RWPE1 (cell line): Measurements from ENCODE around the gene SHC3.

Experiments
- CTCF ChIA-PET: fragments of 350-600 bp; sonication (Branson Sonifier 250); formaldehyde crosslinking; extraction: SDS; loops from one replicate; lab custom pipeline; 2021; lab: Yijun Ruan, JAX
- POLR2A ChIA-PET: fragments of 400-600 bp; formaldehyde crosslinking; extraction: SDS; loops from one replicate; lab custom pipeline; 2020; ENCODE audit warnings: antibody characterized with exemption; ENCODE audit not compliant: low non-redundant PET; lab: Yijun Ruan, JAX
- DNase-seq: peaks from one replicate; pipeline ENCODE4 v3.0.0; 2012; ENCODE audit warnings: low spot score
- H3K27ac ChIP-seq: fragments of 450-650 bp; 2 replicates; pipeline ENCODE4 v1.5.1; 2017
- TF ChIP-seq, protein P1 (sequence below): fragments of 450-650 bp; conservative IDR thresholded peaks from 2 replicates; pipeline ENCODE4 v1.5.1; 2017; ENCODE audit warnings: low read depth, mild to moderate bottlenecking

SHC3 gene

DNA sequence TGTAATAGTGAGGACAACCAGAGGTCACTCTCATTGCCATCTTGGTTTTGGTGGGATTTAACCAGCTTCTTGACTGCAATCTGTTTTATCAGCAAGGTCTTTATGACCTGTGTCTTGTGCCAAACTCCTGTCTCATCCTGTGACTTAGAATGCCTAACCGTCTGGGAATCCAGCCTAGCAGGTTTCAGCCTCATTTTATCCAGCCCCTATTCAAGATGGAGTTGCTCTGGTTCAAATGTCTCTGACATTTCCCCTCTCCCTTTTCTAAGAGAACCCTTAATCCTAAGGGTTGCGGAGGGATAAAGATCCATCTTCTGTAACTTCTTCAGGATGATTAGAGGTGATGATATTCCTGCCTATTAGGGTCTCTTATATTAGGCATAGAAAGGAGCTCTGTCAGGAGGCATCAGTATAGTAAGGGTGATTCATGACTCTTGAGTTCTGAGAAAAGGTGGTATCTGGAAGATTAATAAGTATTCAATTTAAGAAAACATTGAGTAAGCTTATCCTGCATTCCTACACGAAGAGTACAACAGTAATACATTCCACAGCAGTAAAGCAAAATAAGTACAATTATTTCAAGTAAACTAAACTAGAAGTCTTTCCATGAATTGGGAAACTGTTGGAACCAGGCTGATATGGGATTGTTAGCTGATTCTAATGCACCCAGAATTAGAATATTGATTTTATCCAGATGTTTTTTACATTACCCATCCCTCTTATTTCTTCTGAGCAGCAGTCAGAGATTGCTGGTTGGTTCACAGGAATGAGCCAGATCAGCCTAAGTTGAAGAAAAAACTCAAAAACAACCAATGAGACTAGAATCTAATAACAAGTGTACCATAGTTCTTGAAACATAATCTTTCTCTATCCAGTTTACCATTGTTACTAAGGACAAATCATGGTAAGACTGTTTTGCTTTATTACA is 39.9 kb downstream of the SHC3 start:
- no peak overlapping the region for H3K27ac ChIP-seq
- CTCF ChIA-PET, result interaction anchor here (0.5 to 0.6 kb wide), 3 partner anchors 30 to 409 kb away, joined by 3 to 4 read pairs (median 3); no protein-coding TSS in a partner anchor
- POLR2A ChIA-PET, result no interaction called here
- DNase-seq, result no peak
- TF ChIP-seq, protein P1, sequence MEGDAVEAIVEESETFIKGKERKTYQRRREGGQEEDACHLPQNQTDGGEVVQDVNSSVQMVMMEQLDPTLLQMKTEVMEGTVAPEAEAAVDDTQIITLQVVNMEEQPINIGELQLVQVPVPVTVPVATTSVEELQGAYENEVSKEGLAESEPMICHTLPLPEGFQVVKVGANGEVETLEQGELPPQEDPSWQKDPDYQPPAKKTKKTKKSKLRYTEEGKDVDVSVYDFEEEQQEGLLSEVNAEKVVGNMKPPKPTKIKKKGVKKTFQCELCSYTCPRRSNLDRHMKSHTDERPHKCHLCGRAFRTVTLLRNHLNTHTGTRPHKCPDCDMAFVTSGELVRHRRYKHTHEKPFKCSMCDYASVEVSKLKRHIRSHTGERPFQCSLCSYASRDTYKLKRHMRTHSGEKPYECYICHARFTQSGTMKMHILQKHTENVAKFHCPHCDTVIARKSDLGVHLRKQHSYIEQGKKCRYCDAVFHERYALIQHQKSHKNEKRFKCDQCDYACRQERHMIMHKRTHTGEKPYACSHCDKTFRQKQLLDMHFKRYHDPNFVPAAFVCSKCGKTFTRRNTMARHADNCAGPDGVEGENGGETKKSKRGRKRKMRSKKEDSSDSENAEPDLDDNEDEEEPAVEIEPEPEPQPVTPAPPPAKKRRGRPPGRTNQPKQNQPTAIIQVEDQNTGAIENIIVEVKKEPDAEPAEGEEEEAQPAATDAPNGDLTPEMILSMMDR, result no peak

- POLR2A ChIA-PET, result no interaction called here
- CTCF ChIA-PET, result interaction anchor here (0.5 to 0.7 kb wide), 4 partner anchors 29 to 408 kb away, joined by 3 to 4 read pairs (median 3); no protein-coding TSS in a partner anchor
- peak; percentile 73 for DNase-seq
- no peak overlapping the region for H3K27ac ChIP-seq
- TF ChIP-seq, protein P1, result no peak
These were observed 40.8 kb downstream of the SHC3 start for GRCh38 chr9:89137542-89138462.

GRCh38 chr9:89135591-89136166 is 42.9 kb downstream of the SHC3 start:
- ChIA-PET POLR2A (interaction anchor here (0.6 kb wide), 1 partner anchor 211 kb away, joined by 8 read pairs; no protein-coding TSS in a partner anchor), CTCF (interaction anchor here (0.7 kb wide), 1 partner anchor 52 kb away, joined by 4 read pairs; no protein-coding TSS in a partner anchor)
- TF ChIP-seq, protein P1, result no peak
- no peak overlapping the region for H3K27ac ChIP-seq
- no peak for DNase-seq

- ChIA-PET POLR2A (no interaction called here), CTCF (no interaction called here)
- no peak for DNase-seq
- no peak overlapping the region for H3K27ac ChIP-seq
- TF ChIP-seq, protein P1, result no peak
These were observed 43.9 kb downstream of the SHC3 start for GRCh38 chr9:89134709-89135108.

DNA sequence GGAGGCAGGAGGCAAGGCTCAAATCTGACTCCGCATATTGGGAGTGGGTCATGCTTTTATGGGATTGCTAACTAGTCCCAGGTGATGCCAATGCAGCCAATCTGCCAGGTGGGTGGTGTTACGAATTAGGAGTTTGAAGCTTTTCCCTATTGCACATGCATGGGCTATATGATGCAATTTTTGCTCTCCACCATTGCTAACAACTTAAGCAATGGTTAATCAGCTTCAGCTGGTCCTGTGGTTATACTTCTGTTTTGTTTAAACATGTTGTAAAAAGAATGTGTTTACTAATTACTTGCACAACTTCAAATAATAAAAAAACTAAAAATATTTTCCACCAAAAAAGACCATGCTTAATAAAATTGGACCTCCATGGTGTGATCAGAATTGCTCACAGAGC is 55.7 kb downstream of the SHC3 start:
- H3K27ac ChIP-seq, result no peak overlapping the region
- no peak for DNase-seq
- CTCF ChIA-PET, result no interaction called here
- POLR2A ChIA-PET, result no interaction called here
- TF ChIP-seq, protein P1, result no peak

- ChIA-PET POLR2A (no interaction called here), CTCF (no interaction called here)
- no peak for DNase-seq
- TF ChIP-seq, protein P1, result no peak
- H3K27ac ChIP-seq, result no peak overlapping the region
These were observed 57.9 kb downstream of the SHC3 start for GRCh38 chr9:89120704-89121103.
